HepG2 (cell line): Measurements from ENCODE around the gene GRIN2D. TPM values are rescaled to one million over a fixed set of nuclear protein-coding genes. Genes with fewer than 3 reads are reported as not detected.
A peak's percentile ranks its signal among the peaks of the same experiment; 100 is the strongest.

ENCODE experiments used
- ADNP ChIP-seq: sonication (generic); formaldehyde crosslinking; IDR thresholded peaks from 2 replicates; pipeline ENCODE4 v1.4.0; 2020; ENCODE audit warnings: missing genetic modification reagents
- AGO1 ChIP-seq: fragments of 200-400 bp; formaldehyde crosslinking; IDR thresholded peaks from 2 replicates; pipeline ENCODE4 v1.6.1; 2017; ENCODE audit warnings: mild to moderate bottlenecking, low read depth, low read length, moderate library complexity; ENCODE audit not compliant: poor library complexity, severe bottlenecking
- AKAP8 ChIP-seq: sonication (generic); formaldehyde crosslinking; IDR thresholded peaks from 2 replicates; pipeline ENCODE4 v1.5.1; 2020; ENCODE audit warnings: mild to moderate bottlenecking, missing genetic modification reagents
- BORCS8-MEF2B ChIP-seq: sonication (generic); formaldehyde crosslinking; IDR thresholded peaks from 2 replicates; pipeline ENCODE4 v1.8.0; 2022; ENCODE audit warnings: mild to moderate bottlenecking, missing genetic modification reagents
- ETV6 ChIP-seq: sonication (generic); formaldehyde crosslinking; conservative IDR thresholded peaks from 2 replicates; pipeline ENCODE4 v1.4.0; 2020; ENCODE audit warnings: missing genetic modification reagents
- EZH2 ChIP-seq: conservative IDR thresholded peaks from 2 replicates; pipeline ENCODE4 v1.6.1; 2012; ENCODE audit warnings: mild to moderate bottlenecking, low read depth, low read length, moderate library complexity
- KIAA2018 ChIP-seq: sonication (generic); formaldehyde crosslinking; IDR thresholded peaks from 2 replicates; pipeline ENCODE4 v1.5.0; 2020; ENCODE audit warnings: mild to moderate bottlenecking, missing genetic modification reagents, borderline replicate concordance
- MEIS2 ChIP-seq: sonication (generic); formaldehyde crosslinking; IDR thresholded peaks from 2 replicates; pipeline ENCODE4 v1.9.0; 2021; ENCODE audit warnings: mild to moderate bottlenecking, missing genetic modification reagents
- TFDP1 ChIP-seq: IDR thresholded peaks from 2 replicates; pipeline ENCODE4 v1.6.1; 2016; ENCODE audit warnings: missing compliant biosample characterization, missing genetic modification reagents, borderline replicate concordance
- THYN1 ChIP-seq: sonication (generic); formaldehyde crosslinking; IDR thresholded peaks from 2 replicates; pipeline ENCODE4 v1.8.1; 2023; ENCODE audit warnings: low read depth, mild to moderate bottlenecking, moderate library complexity, missing genetic modification reagents, borderline replicate concordance
- ZBTB37 ChIP-seq: sonication (generic); formaldehyde crosslinking; IDR thresholded peaks from 2 replicates; pipeline ENCODE4 v1.4.0; 2020; ENCODE audit warnings: mild to moderate bottlenecking, missing genetic modification reagents
- ZBTB42 ChIP-seq: sonication (generic); formaldehyde crosslinking; IDR thresholded peaks from 2 replicates; pipeline ENCODE4 v1.5.0; 2020; ENCODE audit warnings: mild to moderate bottlenecking, missing genetic modification reagents
- ZFP91 ChIP-seq: sonication (generic); formaldehyde crosslinking; IDR thresholded peaks from 2 replicates; pipeline ENCODE4 v1.9.0; 2022; ENCODE audit warnings: missing genetic modification reagents, mild to moderate bottlenecking, borderline replicate concordance
- ZMAT3 ChIP-seq: sonication (generic); formaldehyde crosslinking; conservative IDR thresholded peaks from 2 replicates; pipeline ENCODE4 v1.7.0; 2021; ENCODE audit warnings: missing genetic modification reagents
- ZNF550 ChIP-seq: sonication (generic); formaldehyde crosslinking; IDR thresholded peaks from 2 replicates; pipeline ENCODE4 v1.4.0; 2020; ENCODE audit warnings: mild to moderate bottlenecking, missing genetic modification reagents, borderline replicate concordance
- polyA plus RNA-seq, 8 experiments: library from polyadenylated mRNA; depleted of rRNA in 3 of 8; stranded (reverse) in 7 of 8; unstranded in 1 of 8; fragments of >200 nt; fragmentation: Illumina TruSeq in 4 of 8; extraction: Trizol in 4 of 8; gene quantifications; 2 replicates each; pipeline versions ENCODE4 v1.2.1 to v1.2.3, GENCODE V29; 2011 to 2016; ENCODE audit warnings: low read depth in 4 of 8, missing spikeins in 1 of 8, mixed read lengths in 1 of 8; ENCODE audit not compliant: insufficient read depth in 1 of 8
- total RNA-seq, 5 experiments: library from RNA; depleted of rRNA; stranded (reverse); fragments of >200 nt; fragmentation: Illumina TruSeq; extraction: Trizol; gene quantifications; 2 replicates each; pipeline ENCODE4 v1.2.3, GENCODE V29; 2016; ENCODE audit warnings: low read depth in 1 of 5

Gene GRIN2D
- total and polyA plus RNA-seq, 2 of the 13 experiments (the other 11 are each of a cell fraction or from before 2014, with no cell fraction given) = 0.02 to 0.13 TPM

- no peak for TF ChIP-seq ZBTB37 (CRISPR knock-in tag)
- TF ChIP-seq AGO1 = no peak
- TF ChIP-seq ZNF550 (CRISPR knock-in tag) = 0 out of 2 replicates have a peak, but pooled peaks have one; percentile 37
- TF ChIP-seq THYN1 (CRISPR knock-in tag) = no peak
- TF ChIP-seq TFDP1 = peak; percentile 66; the same call in 1 of the 2 replicates
- TF ChIP-seq ADNP (CRISPR knock-in tag) = peak; percentile 97
- peak; percentile 28; the same call in 1 of the 2 replicates for TF ChIP-seq ZFP91 (CRISPR knock-in tag)
- TF ChIP-seq ZMAT3 (CRISPR knock-in tag) = 0 out of 2 replicates have a peak, but pooled peaks have one; percentile 51
- TF ChIP-seq MEIS2 (CRISPR knock-in tag) = peak; percentile 91
- TF ChIP-seq EZH2 = no peak
- TF ChIP-seq KIAA2018 (CRISPR knock-in tag) = no peak
- no peak for TF ChIP-seq ETV6 (CRISPR knock-in tag)
- peak; percentile 25; the same call in 1 of the 2 replicates for TF ChIP-seq AKAP8 (CRISPR knock-in tag)
- no peak for TF ChIP-seq ZBTB42
- TF ChIP-seq BORCS8-MEF2B (CRISPR knock-in tag) = no peak
These were observed 39.0 kb upstream of the GRIN2D start (continued) for GRCh38 chr19:48354332-48354992.
